H4 (cell line): Measurements from ENCODE around the gene LRRC74B. TPM values are rescaled to one million over a fixed set of nuclear protein-coding genes. Genes with fewer than 3 reads are reported as not detected.
"Not testable (repeated sequence)": the region's sequence is repeated elsewhere in the genome, so short reads cannot be mapped to it uniquely, and the experiment has no call there.

Source experiments
- DNase-seq: peaks from one replicate; pipeline ENCODE4 v3.0.0-alpha.2; 2015; ENCODE audit warnings: low spot score
- total RNA-seq: library from RNA; depleted of rRNA; stranded (reverse); fragments of >200 nt; shearing (Covaris generic); gene quantifications from 2 replicates; pipeline ENCODE4 v1.2.3, GENCODE V29; 2014

The LRRC74B gene
- total RNA-seq, 1 experiment from 2014 or later: not detected

DNA sequence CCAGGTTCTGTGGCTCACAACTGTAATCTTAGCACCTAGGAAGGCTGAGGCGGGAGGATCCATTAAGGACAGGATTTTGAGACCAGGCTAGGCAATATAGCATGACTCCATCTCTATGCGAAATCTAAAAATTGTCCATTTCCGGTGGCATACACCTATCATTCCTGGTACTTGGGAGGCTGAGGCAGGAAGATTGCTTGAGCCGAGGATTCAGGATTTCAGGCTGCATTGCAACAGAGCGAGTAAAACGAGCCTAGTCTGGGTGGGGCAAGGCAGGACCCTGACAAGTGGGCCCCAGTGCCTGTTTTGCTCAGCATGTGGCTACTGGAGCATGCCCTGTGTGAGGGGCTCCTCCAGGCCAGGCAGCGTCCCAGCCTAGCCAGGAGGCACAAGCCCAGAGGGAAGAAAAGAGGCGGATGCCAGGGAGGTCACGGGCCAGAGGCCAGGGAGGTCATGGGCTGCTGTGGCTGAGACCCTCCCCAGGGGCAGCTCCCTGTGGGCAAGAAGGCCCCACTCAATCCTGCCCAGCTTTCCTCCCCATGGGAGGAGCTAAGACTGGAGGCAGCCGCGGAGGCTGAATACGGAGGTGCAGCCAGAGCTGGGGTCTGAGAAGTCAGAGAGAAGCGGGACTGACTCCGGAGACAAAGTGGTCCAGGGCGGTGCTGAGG is 8.4 kb downstream of the LRRC74B start:
- DNase-seq: no peak

DNA sequence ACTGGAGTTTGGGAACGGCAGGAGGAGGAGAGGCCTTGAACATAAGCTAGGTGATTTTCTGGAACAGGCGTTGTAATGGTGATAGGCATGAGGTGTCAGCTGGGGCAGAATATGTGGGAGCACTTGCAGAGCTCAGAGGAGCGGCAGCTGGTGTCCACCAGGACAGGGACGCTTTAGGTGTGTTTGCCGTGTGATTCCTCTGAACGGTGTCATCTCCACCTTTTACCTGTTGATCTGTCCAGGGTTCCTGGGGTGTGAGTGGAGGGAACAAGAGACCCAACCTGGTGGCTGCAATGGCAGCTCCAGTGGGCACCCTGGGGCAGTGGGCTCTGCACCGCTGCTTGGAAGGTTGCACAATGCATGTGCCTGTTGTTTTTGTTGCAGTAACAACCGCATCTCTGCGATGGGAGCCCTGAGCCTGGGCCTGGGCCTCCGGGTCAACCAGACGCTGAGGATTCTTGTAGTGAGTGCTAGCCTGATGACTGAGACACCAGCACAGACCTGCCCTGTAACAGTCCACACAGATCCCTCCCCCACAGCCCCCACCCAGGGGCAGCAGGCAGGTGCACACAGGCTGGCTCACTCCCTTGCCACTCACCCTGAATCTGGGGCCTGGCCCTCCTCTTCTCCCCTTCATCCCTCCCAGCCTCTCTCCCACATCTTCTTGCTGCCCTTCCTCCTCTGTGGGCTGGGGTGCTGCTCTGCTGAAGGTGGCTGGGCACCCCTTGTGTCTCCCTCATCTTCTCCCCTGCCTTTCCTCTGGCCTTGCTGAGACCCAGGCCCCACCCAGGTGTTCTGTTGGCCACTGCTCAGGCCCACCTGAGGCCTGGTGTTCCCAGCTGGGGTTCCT is 9.2 kb downstream of the LRRC74B start:
- no peak for DNase-seq

GRCh38 chr22:21055564-21055834 is 9.8 kb downstream of the LRRC74B start:
- no peak for DNase-seq

DNA sequence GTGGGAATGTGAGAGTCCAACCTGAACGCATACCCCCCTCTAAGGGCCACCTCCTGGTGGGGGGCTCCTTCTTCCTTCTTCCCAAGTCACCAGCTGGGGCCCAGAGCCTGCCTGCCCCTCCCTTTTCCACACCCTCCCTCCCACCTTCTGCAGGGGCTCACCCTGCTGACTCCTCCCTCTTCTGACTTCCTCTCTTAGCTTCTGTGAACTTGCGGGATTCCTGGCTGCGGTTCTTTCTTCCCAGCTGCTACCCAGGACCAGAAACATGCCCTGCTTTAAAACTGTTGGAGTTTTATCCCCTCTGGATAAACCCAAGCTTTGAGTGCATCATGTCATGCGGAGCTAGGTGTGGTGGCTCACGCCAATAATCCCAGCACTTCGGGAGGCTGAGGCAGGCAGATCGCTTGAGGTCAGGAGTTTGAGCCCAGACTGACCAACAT is 10.2 kb downstream of the LRRC74B start:
- no peak for DNase-seq

- not testable (repeated sequence) for DNase-seq
Observed at GRCh38 chr22:21060363-21060762, 14.6 kb downstream of the LRRC74B start.

DNA sequence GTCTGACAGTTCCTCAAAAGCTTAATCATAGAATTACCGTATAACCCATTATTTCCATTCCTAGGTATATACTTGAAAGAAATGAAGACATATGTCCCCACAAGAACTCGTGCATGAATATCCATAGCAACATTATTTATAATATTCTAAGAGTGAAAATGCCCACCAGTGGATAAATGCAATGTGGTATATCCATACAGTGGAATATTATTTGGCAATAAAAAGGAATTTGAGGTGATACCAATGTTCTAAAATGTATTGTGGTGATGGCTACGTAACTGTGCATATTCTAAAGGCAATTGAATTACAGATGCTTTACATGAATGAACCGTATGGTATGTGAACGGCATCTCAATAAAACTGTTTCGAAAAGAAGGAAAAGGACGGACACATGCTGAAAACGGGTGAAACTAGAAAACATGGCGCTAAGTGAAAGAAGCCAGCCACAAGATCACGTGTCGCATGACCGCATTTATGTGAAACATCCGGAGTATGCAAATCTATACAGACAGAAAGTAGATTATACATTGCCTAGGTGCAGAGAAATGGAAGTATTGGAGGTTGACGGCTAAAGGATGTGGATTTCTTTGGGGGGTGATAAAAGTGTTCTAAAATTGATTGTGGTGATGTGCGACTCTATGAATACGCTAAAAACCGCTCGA is 16.0 kb downstream of the LRRC74B start:
- not testable (repeated sequence) for DNase-seq

DNA sequence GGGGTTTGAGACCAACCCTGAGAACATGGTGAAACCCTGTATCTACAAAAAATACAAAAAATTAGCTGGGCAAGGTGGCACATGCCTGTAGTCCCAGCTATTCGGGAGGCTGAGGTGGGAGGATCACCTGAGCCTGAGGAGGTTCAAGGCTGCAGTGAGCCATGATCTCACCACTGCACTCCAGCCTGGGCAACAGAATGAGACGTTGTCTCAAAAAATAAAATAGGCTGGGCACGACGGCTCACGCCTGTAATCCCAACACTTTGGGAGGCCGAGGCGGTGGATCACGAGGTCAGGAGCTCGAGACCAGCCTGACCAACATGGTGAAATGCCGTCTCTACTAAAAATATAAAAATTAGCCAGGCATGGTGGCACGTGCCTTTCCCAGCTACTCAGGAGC is 18.7 kb downstream of the LRRC74B start:
- not testable (repeated sequence) for DNase-seq

DNA sequence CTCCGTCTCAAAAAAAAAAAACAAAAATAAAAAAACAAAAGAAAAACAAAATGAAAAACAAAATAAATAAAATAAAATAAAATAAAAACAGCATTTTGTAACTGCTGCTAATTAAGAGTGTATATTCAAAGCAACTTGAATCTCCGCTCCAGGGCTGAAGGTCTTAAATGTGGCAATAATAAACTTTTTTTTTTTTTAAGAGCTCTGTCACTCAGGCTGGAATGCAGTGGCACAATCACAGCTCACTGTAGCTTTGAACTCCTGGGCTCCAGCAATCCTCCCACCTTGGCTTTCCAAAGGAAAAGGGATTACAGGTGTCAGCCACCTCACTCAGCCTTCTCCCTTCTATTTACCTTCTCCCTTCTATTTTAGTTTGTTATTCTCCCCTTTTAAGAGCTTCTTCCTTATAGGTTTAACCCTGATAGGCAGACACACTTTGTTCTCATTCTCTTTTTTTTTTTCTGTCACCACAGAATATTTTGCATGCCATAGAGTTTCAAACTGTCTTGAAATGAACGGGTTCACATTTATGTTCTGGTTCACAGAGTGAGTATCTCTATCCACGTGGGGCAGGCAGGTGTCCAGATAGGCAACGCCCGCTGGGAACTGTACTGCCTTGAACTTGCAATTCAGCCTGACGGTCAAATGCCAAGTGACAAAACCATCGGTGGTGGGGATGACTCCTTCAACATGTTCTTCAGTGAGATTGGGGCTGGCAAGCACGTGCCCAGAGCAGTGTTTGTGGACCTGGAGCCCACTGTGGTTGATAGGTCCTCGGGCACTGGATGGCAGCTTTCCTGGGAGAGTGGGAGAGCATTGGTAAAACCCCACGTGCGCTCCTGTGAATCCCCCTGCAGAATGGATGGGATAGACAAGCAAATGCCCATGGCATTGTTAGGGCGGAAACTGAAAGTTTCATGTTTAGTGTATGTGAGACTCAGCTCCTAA is 19.4 kb downstream of the LRRC74B start:
- DNase-seq: no peak

GRCh38 chr22:21067075-21067900 is 21.5 kb downstream of the LRRC74B start:
- no peak for DNase-seq

GRCh38 chr22:21067901-21068680 is 22.3 kb downstream of the LRRC74B start:
- DNase-seq: no peak

- DNase-seq: no peak
Observed at GRCh38 chr22:21068681-21069276, 23.0 kb downstream of the LRRC74B start.

DNA sequence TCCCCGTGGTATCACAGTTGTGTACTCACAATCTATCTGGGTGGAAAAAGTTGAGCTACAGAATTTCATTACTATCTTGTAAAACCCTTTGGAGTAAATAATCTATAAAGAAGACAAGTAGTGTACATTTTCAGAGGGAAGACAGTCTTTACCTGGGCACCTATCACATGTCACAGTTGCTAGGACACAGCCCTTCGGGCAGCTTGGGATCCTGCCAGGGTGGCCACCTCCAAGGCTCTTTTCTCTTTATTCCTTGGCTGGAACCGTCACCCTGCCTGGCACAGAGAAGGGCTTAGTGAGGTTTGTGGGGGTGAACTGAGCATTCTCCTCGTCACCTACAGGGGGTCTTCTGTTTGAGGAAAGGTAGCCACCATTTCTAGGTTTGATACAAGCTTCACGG is 23.6 kb downstream of the LRRC74B start:
- DNase-seq: no peak

- no peak for DNase-seq
Observed at GRCh38 chr22:21070690-21071615, 25.2 kb downstream of the LRRC74B start.

DNA sequence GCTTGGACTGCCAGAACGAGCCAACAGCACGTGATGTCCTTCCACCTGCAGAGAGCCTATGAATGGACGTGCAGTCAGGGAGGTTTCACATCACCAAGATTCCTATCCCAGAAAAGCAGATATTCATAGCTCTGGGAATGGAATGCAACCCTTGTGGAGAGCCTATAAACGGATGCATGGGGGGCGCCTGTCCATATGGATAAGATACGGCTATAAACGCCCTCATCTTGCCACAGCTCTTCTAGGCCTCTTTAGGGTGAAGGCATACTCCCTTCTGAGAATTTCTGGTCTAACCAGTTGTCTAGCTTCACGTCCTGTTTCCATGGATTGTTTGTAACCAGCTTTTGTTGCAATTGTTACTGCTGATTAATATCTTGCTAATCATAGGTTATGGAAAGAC is 26.1 kb downstream of the LRRC74B start:
- DNase-seq: not testable (repeated sequence)

DNA sequence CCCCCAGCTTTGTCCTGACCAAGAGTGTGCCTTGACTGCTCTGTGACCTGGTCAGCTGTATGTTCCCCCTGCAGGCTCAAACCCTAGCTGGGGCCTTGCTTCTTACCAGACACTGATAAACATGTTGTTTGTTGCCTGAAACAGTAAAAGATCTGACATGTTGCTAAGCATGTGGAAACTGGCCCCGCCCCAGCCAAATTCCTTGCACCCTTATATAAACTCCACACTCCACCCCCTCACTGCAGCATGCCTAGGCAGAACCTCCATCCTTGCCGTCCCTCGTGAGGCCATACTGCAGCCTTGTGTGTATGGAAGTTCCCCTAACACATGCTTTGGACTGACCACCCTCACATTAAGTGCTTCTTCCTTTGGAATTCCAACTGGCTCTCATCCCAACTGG is 27.3 kb downstream of the LRRC74B start:
- DNase-seq: no peak

GRCh38 chr22:21073482-21073881 is 27.7 kb downstream of the LRRC74B start:
- no peak for DNase-seq

GRCh38 chr22:21074102-21074715 is 28.5 kb downstream of the LRRC74B start:
- peak; percentile 55 for DNase-seq
